Measurements from ENCODE around the gene HEXIM2.

Gene HEXIM2

DNA sequence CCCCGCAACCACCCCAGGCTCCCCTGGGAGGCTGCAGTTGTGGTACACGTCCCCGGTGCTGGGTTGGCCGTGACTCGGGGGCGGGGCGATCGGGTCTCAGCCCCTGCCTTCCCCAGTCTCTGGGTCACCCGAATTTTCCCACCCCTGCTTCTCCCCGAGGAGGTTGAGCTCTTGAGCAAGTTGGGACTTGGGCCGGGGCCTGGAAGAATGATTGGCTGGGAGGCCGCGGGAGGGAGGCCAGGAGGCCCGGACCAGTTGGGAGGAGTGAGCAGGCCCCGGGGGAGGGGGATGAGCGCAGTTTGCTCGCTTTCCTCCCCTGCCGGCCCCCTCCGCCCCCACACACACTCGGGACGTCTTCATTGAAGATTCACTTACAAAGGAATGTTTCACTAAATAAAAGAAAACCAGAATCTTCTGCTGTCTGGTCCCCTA is 17.9 kb upstream of the HEXIM2 start:
- no peak for DNase-seq (ENCODE audit: low read depth in 2 of 2)

DNA sequence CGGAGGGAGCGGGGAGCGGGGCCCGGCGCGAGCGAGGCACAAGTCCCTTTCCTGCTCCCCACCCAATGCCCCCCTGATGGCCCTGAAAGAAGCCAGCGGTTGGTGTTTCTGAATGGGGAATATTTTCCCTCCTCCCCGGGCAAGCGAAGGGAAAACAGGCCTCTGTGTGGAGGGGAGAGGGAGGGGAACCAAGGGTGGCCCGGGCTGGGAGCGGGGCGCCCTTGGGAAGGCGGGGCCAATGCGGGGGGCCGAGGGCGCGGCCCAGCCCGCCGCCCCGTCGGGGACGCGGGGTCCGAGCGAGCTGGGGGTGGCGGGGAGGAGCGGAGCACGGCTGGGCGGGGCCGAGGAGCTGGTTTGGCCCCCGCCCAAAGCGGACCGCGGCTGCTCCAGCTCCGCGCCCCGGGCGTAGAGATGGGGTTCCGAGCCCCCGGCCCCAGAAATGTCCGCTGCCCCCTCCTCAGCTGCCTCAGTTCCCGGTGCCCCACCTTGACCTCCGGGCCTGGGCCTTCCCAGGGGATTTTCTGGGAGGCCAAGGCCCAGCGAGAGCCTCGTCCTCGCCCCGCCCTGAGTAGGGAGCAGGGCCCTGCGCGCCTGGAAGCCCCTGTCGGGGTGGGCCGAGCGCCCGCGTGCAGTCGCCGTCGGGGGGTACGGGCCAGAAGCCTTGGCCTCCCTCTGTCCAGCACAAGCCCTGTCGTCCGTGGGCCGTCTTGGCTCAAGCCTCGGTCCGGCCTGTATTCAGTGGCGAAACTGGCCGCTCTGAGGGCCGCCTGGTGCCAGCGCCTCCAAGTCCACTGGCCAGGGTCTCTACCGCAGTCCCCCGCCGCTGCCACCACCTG is 17.3 kb upstream of the HEXIM2 start:
- DNase-seq (ENCODE audit: low read depth in 2 of 2) = no peak

DNA sequence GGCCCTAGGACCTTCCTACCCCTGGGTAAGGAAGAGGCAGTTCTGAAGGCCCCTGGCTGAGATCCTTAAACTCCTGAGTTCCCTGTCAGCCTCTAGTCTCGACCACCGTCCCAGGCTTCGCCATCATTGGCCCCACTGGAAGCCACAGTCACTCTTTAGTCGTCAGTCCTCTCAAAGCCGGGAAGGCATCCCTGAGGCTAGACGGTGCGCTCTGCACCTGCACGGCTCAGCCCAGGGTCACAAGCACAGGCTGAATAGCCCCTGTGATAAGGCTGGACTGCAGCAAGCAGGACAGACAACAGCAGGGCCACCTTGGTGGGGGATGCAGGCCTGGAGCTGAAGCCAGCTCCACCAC is 16.7 kb upstream of the HEXIM2 start:
- DNase-seq (ENCODE audit: low read depth in 2 of 2) = no peak

DNA sequence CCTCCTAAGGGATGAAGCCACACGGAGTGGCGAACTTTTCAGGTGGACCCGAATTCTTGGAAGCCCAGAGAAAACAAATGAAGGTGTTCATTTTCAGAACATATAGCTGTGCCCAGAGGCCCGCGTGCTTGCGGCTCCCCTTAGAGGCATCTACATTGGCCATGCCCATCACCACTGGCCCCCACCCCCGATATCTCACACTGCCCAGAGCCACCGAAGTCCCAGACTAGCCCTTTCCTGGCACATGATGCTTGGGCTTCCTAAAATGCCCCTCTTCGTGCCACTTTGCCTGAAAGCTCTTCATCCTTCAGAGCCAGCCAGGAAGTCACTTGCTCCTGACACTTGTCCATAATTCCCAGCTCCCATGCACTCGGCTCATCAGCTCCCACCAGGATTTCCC is 15.5 kb upstream of the HEXIM2 start:
- no peak for DNase-seq (ENCODE audit: low read depth in 2 of 2)

DNA sequence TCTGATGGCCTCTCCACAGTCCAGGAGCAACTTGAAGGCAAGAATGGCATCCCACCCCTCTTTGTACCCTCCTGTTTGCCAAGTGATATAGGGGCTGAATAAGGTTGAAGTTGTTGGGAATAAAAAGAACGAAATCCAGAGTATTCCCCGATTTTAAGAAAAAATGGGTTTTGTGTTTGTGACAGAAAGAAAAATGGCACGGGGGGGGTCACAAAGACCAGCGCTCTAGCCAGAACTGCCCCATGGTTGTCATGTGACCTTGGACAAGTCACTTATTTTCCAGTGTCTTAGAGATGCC is 15.1 kb upstream of the HEXIM2 start:
- no peak for DNase-seq (ENCODE audit: low read depth in 2 of 2)

DNA sequence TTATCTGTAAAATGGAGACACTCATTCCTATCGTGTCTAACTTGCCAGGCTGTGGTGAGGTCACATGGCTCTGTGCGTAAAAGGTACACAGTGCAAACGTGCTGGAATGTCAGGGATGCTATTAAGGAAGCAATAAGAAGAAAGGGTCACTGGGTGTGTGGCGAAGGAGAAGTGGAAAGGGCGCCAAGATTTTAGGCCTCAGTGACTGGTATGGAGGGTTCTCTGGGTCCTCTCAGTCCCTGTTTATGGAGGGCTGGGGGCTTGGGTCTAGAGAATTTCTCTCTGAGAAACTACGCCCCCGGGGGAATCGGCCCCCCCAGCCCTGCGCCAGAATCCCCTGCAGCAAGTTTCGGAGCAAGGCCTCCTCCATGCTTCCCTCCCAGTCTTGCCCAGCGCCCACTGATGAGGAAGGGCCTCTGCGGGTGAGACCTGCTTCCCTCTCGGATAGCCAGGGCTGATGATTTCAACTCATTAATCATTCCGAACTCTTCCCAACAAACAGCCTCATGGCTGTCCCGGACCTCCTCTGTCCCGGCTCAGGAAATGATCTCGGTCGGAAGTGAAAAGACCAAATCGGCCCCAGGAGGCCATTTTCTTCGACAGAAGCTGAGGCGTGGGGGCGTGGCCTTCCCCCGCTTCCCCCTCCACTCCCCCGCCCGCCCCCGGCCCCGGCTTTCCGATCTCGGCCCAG is 14.6 kb upstream of the HEXIM2 start:
- peak; percentile 34 to 43 for DNase-seq (ENCODE audit: low read depth in 2 of 2)

DNA sequence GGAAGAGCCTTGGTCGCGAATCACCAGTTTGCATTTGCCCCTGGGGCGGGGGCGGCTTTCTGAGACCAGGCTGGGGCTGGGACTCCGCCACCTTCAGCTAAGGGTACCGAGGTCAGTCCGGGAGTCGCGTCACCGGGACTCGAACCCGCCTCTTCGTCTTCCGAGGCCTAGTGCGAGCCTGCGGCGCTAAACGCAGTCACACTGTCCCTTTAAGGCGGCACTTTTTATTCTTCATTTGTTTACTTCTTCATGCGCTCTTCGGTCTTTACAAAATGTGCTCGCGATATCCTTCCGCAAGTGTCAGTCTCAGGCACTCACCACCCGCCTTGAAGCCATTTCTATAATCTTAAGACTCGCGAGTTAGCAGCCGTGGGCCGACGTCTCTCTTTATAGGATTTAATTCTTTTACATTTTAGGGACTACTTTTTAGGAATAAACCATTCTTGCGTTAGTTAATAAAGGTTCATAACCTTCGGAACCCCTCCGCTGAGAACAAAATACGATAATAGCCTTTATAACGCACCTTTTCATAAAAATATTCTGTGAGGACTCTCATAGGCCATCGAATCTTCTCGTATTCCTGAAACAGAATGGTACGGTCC is 14.0 kb upstream of the HEXIM2 start:
- DNase-seq (ENCODE audit: low read depth in 2 of 2) = peak; percentile 41 to 45

DNA sequence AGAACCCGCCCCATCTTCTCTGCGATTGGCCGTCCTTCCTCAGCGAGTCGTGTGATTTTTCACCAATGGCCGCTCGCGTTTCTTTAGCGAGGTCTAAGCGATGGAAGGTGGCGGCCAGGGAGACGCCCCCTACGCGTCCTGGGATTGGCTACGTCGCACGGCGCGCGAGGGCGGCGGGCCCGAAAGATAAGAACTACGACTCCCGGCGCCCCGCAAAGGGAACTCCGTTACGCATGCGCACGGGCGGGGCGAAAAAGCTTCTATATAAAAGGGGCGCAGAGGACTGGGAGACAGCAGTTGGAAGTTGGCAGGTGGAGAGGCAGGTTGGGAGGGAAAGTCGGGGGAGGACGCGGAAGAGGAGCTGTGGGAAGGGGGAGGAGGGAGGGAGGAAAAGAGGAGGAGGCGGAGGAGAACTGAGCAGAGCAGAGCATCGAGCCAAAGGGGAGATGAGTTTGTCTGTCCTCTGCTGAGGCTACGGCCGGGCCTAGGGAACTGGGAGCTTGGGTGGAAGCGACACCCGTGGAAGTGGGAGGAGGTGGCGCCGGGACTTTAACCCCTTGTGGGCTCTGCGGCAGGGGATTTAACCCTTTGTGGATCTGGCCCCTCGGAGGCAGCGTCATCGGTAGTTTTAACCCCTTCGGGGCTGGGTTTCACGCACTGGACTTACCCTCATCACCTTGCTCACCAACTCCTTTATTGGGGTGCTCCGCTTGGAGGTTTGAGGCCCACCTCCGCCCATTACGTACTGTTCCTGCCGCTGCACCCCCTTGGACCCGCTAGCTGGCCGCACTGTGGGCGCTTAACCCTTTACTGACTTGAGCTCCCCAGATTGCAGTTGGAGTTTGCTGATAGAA is 13.3 kb upstream of the HEXIM2 start, which contains the start of gene HEXIM1:
HEXIM1 (plus strand) TSS at position 293 of the 854 bp plus-strand sequence. CDS start 716 bp downstream, outside the sequence.
- DNase-seq (ENCODE audit: low read depth in 2 of 2) = peak; percentile 97 to 98

DNA sequence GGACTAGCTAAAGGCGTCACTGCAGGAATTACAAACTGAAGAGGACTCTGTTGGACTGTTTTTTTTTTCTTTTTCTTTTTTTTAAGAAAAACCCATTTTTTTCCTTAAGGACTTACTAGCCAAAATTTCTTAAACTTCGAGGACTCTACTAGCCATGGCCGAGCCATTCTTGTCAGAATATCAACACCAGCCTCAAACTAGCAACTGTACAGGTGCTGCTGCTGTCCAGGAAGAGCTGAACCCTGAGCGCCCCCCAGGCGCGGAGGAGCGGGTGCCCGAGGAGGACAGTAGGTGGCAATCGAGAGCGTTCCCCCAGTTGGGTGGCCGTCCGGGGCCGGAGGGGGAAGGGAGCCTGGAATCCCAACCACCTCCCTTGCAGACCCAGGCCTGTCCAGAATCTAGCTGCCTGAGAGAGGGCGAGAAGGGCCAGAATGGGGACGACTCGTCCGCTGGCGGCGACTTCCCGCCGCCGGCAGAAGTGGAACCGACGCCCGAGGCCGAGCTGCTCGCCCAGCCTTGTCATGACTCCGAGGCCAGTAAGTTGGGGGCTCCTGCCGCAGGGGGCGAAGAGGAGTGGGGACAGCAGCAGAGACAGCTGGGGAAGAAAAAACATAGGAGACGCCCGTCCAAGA is 12.5 kb upstream of the HEXIM2 start:
- DNase-seq (ENCODE audit: low read depth in 2 of 2) = peak in 1 of 2 donors; percentile 57

DNA sequence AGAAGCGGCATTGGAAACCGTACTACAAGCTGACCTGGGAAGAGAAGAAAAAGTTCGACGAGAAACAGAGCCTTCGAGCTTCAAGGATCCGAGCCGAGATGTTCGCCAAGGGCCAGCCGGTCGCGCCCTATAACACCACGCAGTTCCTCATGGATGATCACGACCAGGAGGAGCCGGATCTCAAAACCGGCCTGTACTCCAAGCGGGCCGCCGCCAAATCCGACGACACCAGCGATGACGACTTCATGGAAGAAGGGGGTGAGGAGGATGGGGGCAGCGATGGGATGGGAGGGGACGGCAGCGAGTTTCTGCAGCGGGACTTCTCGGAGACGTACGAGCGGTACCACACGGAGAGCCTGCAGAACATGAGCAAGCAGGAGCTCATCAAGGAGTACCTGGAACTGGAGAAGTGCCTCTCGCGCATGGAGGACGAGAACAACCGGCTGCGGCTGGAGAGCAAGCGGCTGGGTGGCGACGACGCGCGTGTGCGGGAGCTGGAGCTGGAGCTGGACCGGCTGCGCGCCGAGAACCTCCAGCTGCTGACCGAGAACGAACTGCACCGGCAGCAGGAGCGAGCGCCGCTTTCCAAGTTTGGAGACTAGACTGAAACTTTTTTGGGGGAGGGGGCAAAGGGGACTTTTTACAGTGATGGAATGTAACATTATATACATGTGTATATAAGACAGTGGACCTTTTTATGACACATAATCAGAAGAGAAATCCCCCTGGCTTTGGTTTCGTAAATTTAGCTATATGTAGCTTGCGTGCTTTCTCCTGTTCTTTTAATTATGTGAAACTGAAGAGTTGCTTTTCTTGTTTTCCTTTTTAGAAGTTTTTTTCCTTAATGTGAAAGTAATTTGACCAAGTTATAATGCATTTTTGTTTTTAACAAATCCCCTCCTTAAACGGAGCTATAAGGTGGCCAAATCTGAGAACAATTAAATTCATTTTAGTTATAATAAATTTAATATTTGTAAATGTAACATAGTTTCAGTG is 11.7 kb upstream of the HEXIM2 start:
- DNase-seq (ENCODE audit: low read depth in 2 of 2) = no peak

DNA sequence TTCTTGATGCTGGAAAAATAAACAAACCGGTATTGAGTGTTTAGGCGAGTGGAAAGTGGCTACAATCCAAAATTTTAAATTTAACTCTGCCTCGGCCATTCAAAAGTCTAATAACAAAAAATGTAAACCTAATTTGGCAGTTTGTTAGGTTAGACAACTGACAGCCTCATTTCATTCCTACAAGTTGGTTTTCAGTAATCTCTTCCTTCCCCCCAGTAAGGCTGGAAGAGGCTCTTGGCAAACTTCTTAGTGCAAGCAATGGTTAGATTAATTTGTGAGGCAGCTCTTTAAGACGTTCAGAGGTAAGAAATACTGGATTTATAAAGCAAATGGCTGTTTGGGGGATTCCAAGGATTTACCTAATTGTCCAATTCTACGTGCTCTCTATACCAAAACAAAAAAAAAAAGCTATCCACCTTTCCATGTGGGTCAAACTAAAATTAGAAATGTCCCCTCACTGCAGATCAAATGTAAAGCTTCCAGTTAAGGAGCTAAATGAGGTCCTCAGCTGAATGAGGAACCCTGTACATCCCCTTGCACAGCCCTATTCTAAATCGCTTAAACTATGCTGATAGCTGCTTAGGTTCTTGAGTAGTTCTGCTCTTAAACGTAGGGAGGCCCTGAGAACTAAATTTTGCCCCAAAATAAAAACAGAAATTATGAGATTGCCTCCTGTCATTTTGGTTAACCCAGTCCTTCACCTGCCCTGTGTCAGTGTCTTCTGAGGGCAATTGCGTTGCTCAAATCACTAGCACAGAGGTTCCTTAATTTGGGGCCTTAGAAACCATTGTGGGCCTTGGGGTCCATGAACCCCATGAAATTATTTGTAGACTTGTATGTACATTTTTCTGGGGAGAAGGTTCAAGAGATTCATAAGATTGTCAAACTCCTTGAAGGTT is 10.5 kb upstream of the HEXIM2 start:
- DNase-seq (ENCODE audit: low read depth in 2 of 2) = no peak

DNA sequence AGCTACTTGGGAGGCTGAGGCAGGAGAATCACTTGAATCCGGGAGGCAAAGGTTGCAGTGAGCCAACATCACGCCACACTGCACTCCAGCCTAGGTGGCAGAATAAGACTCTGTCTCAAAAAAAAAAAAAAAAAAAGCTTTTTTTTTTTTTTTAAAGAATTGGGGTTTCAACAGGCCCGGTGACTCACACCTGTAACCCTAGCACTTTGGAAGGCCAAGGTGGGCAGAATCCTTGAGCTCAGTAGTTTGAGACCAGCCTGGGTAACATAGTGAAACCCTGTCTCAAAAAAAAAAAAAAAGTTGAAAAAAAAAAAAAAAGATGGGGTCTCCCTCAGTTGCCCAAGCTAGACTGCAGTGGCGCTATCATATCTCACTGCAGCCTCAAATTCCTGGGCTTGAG is 6.6 kb upstream of the HEXIM2 start:
- DNase-seq (ENCODE audit: low read depth in 2 of 2) = no peak

DNA sequence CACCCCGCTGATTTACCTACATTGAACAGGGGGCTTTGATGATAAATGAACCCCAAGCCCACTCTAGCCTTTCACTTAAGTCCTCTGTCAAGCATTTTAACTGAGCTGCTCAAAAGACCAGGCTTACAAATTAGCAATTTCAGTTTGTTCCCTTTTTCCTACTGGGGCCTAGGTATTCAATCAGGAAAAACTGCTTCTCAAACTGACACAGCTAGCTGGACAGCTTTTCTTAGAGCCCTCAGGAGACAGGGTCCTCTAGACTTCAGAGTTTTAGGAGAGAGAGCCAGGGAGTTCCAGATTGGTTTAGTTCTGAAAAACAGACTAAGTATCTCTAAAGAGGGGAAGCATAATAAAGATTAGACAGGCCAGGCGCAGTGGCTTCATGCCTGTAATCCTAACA is 6.2 kb upstream of the HEXIM2 start:
- no peak for DNase-seq (ENCODE audit: low read depth in 2 of 2)

DNA sequence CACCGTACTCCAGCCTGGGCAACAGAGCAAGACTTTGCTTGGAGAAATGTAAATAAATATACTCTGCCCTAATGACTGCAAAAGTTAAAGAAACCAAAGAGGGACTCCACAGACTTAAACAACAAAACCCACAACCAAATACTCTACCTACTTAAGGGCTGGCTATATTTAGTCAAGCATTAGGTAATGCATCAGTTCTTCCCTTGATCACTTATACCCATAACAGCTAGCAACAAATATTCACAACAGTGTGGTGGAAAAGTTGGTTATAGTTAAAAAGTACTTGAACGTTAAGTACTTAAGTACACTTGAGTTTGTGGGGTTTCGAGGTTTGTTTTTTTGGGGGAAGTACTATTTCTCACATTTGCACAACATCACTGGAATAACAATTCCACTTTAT is 5.4 kb upstream of the HEXIM2 start:
- no peak for DNase-seq (ENCODE audit: low read depth in 2 of 2)

DNA sequence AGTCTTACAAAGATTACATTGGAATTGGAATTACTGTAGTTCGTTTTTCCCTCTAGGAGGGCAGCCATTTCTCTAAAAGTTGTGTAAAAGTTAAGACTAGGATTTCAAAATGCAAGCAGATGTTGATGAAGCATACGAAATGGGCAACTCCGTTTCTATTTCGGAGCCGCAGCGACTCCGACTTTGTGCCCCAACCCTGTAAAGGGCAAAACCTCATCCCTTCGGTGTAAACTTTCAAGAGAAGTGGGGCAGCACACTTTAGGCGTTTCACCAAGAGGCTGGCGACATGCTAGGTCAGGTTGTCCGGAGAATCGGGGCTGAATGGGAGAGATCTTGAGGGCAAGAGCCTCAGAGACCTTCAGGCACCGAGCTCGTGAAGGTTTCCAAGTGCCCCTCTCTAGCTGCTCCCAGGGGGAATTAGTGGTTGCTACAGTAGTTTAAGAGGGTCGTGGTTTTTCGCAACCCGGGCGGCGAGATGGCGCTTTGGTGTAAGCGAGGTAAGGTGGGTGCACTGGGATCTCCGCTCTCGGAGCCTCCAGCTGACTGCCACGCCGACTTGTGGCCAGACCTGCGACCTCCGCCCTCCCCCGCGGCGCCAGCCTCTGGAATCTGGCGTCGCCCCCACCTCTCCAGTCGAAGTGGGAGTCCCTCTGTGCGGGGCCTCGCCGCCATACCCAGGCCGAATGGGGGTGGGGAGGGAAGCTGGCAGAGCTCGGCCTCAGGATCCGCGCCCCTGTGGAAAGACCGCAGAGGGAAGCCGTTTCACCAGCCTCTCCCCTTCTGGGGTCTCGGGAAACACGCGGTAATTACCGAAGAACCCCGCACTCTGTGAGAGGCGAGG is 1.0 kb upstream of the HEXIM2 start:
- DNase-seq (ENCODE audit: low read depth in 2 of 2) = peak in 1 of 2 donors; percentile 36

DNA sequence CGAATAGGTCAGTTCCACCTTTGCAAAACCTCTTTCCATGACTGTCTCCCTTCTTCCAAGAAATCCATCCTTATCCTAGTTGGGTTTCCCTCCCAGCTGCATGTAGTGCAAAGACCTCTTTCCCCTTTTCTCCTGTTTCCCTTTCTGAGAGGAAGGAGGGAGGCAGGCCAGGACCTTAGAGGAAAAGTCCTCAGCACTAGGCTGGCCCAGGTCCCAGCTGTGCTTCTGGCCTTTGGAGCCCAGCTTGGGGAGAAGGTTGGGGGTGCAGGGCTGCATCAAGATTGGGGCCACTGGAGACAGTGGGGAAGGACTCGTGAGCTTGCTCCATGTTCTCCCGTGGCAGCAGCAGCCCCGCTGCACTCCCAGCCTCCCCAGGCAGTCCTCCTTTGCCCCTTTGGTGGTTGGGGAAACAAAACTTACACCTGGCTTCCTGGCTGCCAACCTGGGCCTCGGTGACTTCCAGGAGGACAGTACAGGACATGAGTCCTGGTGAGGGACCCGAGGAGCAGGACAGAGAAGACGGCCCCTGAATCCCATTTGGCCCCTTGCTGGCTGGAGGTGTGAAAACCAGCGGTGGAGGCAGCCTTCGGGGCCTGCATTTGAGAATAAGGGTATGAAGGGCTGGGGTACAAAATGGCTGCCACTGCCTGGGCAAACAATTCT is 481 bp downstream of the HEXIM2 start:
- DNase-seq (ENCODE audit: low read depth in 2 of 2) = no peak

DNA sequence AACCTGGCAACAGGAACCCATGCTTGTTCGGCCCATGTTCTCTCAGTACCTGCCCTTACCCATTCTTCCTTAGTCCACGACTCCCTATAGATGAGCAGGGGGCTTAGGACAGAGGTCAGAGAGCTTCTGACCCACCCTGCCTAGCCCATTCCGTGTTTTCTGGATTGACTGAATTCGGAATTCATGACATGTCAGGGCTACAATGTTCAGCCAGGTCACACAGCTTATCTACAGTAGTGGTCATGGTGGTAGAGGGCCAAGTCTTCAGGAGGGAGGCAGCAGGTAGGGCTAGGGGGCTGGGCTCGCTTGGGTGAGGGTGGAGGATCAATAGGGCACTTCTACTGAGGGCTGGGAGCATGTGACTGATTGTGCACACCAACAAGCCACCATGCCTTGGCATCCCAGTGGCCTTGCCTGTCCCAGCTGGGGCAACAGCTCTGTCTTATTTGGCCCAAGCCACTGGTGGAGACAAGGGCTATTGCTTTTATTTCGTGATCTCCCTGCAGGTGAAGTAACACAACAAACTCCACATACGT is 3.1 kb downstream of the HEXIM2 start:
- no peak for DNase-seq (ENCODE audit: low read depth in 2 of 2)

Measured in stimulated activated CD8-positive, alpha-beta memory T cell treated with anti-CD3 and anti-CD28 coated beads, Interleukin-7, amount 100 ng/mL, for 1 hour (primary cell).